ENCODE results near the gene IQSEC1. TPM values are rescaled to one million over a fixed set of nuclear protein-coding genes. Genes with fewer than 3 reads are reported as not detected.

IQSEC1 gene
- polyA plus RNA-seq, 1 donor (not counting 4 experiments of a cell fraction or from before 2014, with no cell fraction given), result 2.8 TPM

DNA sequence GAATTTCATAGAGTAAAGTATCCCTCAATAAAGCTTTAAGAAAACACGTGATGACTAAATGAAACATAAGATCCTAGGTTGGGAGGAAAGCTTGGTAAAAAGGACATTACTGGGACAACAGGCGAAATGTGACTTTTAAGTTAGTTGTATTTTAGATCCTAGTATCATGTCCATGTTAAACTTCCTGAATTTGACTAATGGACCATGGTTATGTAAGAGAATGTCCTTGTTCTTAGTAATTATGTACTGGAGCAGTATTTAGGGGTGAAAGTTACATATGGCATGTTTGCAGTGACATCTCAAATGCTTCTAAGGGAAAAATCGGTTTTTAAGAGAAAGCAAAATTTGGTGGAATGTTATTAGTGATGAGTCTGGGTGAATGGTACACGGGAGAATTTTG, 69.6 kb downstream of the IQSEC1 start:
- peaks cover 31% of the 10 kb centered on the region for H3K27me3 ChIP-seq (ENCODE audit: control insufficient read depth, extremely low read depth, insufficient read depth, low read length)
- H3K36me3 ChIP-seq (ENCODE audit: control insufficient read depth in 2 of 2, extremely low read depth in 1 of 2, insufficient read depth in 2 of 2, low read length in 2 of 2), result no peaks in the 10 kb centered on the region
- no peaks in the 10 kb centered on the region for H3K4me1 ChIP-seq (ENCODE audit: control insufficient read depth, extremely low read depth, insufficient read depth, low read length)
- no peaks in the 10 kb centered on the region for H3K79me2 ChIP-seq (ENCODE audit: control insufficient read depth, insufficient read depth, low read length)
- H3K9me3 ChIP-seq (ENCODE audit: control insufficient read depth, low read depth, low read length), result no peaks in the 10 kb centered on the region
- DNase-seq (ENCODE audit: low read depth, low spot score) (no peak), FAIRE-seq (no peak)
- H4K20me1 ChIP-seq (ENCODE audit: control insufficient read depth, extremely low read depth, insufficient read depth, low read length), result no peaks in the 10 kb centered on the region
- no peak overlapping the region for H3K9ac ChIP-seq (ENCODE audit: control insufficient read depth, extremely low read depth, insufficient read depth, low read length)
- no peaks in the 10 kb centered on the region for H3K9me1 ChIP-seq (ENCODE audit: control insufficient read depth, extremely low read depth, insufficient read depth, low read length)
- no peak overlapping the region for H3K4me3 ChIP-seq (ENCODE audit: control insufficient read depth in 2 of 3, extremely low read depth in 1 of 3, insufficient read depth in 2 of 3, low read depth in 1 of 3, low read length in 3 of 3)
- no peak for TF ChIP-seq EZH2 (IDR thresholded peaks at IDR 0.05; ENCODE audit: low read length)
- TF ChIP-seq, protein P1, sequence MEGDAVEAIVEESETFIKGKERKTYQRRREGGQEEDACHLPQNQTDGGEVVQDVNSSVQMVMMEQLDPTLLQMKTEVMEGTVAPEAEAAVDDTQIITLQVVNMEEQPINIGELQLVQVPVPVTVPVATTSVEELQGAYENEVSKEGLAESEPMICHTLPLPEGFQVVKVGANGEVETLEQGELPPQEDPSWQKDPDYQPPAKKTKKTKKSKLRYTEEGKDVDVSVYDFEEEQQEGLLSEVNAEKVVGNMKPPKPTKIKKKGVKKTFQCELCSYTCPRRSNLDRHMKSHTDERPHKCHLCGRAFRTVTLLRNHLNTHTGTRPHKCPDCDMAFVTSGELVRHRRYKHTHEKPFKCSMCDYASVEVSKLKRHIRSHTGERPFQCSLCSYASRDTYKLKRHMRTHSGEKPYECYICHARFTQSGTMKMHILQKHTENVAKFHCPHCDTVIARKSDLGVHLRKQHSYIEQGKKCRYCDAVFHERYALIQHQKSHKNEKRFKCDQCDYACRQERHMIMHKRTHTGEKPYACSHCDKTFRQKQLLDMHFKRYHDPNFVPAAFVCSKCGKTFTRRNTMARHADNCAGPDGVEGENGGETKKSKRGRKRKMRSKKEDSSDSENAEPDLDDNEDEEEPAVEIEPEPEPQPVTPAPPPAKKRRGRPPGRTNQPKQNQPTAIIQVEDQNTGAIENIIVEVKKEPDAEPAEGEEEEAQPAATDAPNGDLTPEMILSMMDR (optimal IDR thresholded peaks at IDR 0.05 in 1 of 3, IDR thresholded peaks at IDR 0.05 in 1 of 3, conservative IDR thresholded peaks at IDR 0.05 in 1 of 3; ENCODE audit: extremely low read depth in 1 of 3, insufficient read depth in 2 of 3, low read length in 3 of 3), result no peak
- H3K27ac ChIP-seq (ENCODE audit: control insufficient read depth, insufficient read depth, low read length), result no peak overlapping the region
- H2AFZ ChIP-seq (ENCODE audit: control insufficient read depth, low read length), result no peak overlapping the region
- H3K4me2 ChIP-seq (ENCODE audit: control insufficient read depth, extremely low read depth, insufficient read depth, low read depth, low read length), result no peak overlapping the region
- dilution Hi-C loops (cut with MboI; ENCODE audit: extremely low pct_ligation_motif_present, low sequenced_read_pairs), result no loop called here

DNA sequence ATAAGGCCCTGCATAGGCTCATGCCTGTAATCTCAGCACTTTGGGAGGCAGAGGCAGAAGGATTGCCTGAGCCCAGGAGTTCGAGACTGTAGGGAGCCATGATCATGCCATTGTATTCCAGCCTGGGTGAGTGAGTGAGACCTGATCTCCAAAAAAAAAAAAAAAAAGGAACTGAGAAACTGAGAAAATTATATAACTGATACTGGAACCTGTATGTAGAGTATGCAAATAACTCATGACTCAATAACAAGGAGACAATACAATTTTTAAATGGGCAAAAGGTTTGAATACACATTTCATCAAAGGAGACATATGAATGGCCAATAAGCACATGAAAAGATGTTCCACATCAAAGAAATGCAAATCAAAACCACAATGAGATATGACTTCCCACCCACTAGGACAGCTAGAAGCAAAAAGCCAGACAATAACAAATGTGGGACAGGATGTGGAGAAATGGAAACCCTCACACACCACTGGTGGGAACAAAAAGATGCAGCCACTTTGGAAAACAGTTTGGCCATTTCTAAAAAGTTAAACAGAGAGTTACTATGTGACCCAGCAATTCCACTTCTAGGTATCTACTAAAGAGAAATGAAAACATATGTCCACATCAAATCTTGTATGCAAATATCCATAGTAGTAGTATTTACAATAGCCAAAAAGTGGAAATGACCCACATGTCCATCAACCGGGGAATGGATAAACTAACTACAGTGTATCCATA, 70.7 kb downstream of the IQSEC1 start:
- no peak for DNase-seq (ENCODE audit: low read depth, low spot score)
- Histone ChIP-seq H3K9me1 (ENCODE audit: control insufficient read depth, extremely low read depth, insufficient read depth, low read length) (no peaks in the 10 kb centered on the region), H3K36me3 (ENCODE audit: control insufficient read depth in 2 of 2, extremely low read depth in 1 of 2, insufficient read depth in 2 of 2, low read length in 2 of 2) (no peaks in the 10 kb centered on the region), H3K9ac (ENCODE audit: control insufficient read depth, extremely low read depth, insufficient read depth, low read length) (no peak overlapping the region), H2AFZ (ENCODE audit: control insufficient read depth, low read length) (no peak overlapping the region), H3K4me3 (ENCODE audit: control insufficient read depth in 2 of 3, extremely low read depth in 1 of 3, insufficient read depth in 2 of 3, low read depth in 1 of 3, low read length in 3 of 3) (no peak overlapping the region), H3K79me2 (ENCODE audit: control insufficient read depth, insufficient read depth, low read length) (no peaks in the 10 kb centered on the region), H3K4me1 (ENCODE audit: control insufficient read depth, extremely low read depth, insufficient read depth, low read length) (no peaks in the 10 kb centered on the region), H4K20me1 (ENCODE audit: control insufficient read depth, extremely low read depth, insufficient read depth, low read length) (no peaks in the 10 kb centered on the region), H3K27me3 (ENCODE audit: control insufficient read depth, extremely low read depth, insufficient read depth, low read length) (peaks cover 31% of the 10 kb centered on the region), H3K9me3 (ENCODE audit: control insufficient read depth, low read depth, low read length) (no peaks in the 10 kb centered on the region), H3K4me2 (ENCODE audit: control insufficient read depth, extremely low read depth, insufficient read depth, low read depth, low read length) (no peak overlapping the region), H3K27ac (ENCODE audit: control insufficient read depth, insufficient read depth, low read length) (no peak overlapping the region)
- dilution Hi-C loops (cut with MboI; ENCODE audit: extremely low pct_ligation_motif_present, low sequenced_read_pairs), result no loop called here
- FAIRE-seq, result no peak
- TF ChIP-seq EZH2 (IDR thresholded peaks at IDR 0.05; ENCODE audit: low read length), result no peak
- TF ChIP-seq, protein P1 (optimal IDR thresholded peaks at IDR 0.05 in 1 of 3, IDR thresholded peaks at IDR 0.05 in 1 of 3, conservative IDR thresholded peaks at IDR 0.05 in 1 of 3; ENCODE audit: extremely low read depth in 1 of 3, insufficient read depth in 2 of 3, low read length in 3 of 3), result no peak
